T1000 (cell line): ENCODE results near the gene ZNF598.

ENCODE experiments used
- DNase-seq: peaks from one replicate; lab custom pipeline; 2025; ENCODE audit warnings: mixed read lengths; lab: John Stamatoyannopoulos, UW

Gene ZNF598

DNA sequence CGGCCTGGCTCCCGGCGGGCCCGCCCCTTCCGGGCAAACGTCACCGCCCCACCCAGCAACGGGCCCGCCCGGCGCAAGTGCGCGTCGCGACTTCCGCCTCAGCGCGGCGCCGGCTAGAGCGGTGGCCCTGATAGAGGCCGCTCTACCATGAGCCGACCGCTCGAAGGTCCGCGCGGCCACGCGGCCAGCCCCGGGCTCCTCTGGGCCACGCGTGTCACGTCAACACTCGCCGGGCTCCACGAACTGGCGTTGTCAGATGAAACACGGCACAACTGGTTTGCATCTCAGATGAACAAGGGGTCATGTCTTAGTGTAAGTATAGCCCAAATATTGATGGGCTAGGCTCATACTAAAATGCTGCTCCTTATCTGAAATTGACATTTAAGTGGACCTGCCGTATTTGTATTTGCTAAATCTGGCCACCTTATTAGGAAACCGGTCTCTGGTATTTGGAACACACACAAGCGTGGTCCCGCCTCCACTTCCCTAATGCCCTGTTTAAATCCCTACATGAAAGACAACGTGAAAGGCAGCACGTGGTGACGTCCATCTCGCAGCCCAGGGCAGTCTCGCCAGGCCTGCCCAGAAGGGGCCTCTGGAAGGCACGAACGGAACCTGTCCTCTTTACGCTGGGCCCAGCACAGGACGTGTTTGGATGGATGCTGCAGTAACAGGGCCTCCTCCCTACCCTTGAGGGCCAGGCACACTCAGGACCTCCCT is at the start of gene ZNF598:
Gene ZNF598, minus strand, starts transcription at position 31 of the 720 bp plus-strand sequence.
- peak; percentile 66 for DNase-seq

GRCh38 chr16:2058872-2059271 is 49.3 kb upstream of the ZNF598 start:
- no peak for DNase-seq

DNA sequence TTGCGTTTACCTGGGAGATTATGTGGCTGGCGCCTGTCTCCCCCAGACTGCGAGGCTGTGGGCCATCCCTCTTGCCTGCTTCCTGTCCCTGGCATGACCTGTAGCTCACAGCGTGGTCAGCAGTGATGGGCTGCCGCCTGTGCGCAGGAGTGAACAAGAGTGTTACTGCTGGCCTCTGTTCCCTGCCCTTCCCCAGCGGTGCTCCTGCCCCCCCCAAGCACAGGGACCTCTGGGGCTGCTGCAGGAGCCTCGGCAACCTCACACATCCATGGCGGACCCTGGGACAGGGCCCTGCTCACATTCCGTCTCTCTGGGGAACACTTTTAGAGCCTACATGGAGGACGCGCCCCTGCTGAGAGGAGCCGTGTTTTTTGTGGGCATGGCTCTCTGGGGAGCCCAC is 48.8 kb upstream of the ZNF598 start:
- DNase-seq: no peak

DNA sequence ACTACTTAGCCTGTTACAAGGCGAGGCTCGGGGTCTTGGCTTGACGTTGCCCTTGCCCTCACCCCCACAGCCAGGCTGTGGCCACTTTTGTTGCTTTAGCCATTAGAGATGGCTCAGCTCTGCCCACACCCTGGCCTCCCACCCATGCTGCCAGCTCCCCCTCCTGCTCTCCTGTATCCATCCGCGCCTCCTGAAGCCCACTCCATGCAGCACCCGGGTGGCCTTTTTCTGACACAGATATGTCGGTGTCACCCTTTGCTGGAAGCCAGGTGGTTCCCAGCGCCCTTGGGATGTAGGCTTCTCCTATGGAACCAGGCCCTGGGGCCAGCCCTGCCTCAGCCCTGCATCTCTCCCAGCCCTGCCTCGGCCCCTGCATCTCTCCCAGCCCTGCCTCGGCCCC is 47.8 kb upstream of the ZNF598 start:
- DNase-seq: no peak

DNA sequence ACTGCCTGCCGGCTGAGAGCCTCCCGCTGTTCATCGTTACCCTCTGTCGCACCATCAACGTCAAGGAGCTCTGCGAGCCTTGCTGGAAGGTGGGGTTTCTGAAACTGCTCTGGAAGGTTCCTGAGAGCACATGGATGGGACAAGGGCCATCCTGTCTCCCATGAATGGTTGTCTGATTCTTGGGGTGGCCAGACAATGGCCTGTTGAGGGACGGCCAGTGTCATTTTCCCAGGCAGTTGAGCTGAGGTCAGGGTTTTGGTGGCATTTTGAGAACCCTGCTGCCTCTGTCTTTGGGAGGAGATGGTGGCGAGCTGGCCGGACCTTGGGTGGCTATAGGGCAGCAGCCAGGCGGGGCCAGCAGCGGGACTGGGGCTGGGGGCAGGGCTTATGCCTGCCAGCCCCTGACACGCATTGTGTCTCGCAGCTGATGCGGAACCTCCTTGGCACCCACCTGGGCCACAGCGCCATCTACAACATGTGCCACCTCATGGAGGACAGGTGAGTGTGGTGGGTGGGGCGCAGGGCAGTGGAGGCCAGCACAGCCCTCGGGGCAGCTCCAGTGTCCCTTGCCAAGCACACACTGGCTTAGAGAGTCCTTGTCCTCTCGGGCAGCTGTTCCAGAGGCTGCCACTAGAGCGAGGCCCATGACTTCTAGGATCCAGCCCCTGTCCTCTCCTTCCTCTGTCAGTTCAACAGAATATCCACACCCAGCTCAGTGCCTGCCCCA is 47.2 kb upstream of the ZNF598 start:
- no peak for DNase-seq

DNA sequence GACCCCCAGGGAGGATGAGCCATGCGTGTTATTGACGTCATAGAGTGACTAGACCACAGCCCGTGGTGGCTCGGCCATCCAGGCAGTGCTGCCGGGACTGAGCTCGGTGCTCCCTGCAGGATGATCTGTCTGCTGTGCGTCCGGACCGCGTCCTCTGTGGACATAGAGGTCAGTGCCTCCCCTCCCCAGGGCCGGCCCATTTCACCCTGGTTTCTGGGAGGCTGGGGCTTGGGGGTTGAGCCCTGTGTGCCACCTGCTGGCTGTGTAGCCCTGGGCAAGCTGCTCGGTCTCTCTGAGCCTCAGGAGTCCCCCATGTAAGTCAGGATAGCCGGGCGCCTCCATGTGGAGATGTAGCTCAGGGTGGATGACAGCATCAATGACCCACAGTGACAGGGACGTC is 46.5 kb upstream of the ZNF598 start:
- no peak for DNase-seq

DNA sequence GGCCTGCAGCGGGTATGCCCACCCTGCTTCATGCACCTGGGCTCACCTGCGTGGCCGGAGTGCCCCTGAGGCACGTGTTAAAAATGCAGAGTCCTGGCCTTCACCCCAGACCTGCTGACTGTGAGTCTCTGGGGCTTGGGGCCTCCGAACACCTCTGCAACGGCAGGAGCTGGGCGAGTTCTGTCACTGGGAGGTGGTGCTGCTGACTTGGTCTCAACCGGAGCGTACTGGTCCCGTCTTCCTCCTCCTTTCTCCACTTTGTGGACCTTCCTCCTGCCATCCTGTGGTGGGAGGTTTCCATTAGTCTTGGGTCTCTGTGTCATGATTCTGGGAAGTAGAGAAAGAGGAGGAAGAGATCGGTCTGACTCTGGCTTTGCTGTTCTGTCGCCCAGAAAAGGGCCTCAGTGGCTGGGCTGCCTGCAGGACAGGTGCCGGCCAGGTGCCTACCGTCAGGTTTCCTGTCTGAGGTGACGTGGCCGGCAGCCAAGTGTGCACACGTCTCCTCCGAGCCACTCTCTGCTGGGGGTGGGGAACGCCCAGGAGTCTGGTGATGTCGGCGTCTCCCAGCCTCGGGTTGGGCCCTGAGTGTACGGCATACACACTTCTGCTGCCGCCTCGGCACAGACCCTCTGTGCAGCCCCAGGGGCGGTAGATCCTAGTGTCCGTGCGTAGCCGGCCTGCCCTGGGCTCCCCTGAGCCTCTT is 45.1 kb upstream of the ZNF598 start:
- no peak for DNase-seq

DNA sequence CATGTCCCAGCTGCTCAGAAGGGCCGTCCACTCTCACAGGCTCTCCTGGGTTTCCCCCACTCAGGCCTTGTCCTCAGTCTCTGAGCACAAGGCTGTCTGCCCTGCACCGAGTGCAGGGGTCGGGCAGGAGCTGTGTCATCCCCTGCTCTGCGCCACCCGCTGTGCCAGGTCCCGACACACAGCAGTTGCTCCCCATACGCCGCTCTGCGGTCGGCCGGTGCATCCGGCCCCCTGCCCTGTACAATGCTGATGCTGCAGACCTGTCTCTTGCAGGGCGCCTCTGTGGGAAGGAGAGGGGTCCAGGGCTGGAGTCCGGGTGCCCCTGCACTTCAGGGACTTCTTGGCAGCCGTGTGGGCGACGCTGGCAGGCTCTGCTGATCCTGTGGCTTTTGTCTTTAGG is 44.3 kb upstream of the ZNF598 start:
- DNase-seq: no peak

- no peak for DNase-seq
Measured at GRCh38 chr16:2053211-2053610, 43.6 kb upstream of the ZNF598 start.

- no peak for DNase-seq
Measured at GRCh38 chr16:2048116-2048543, 38.5 kb upstream of the ZNF598 start.

- peak; percentile 95 for DNase-seq
Measured at GRCh38 chr16:2047330-2048115, 37.9 kb upstream of the ZNF598 start, which contains the start of the genes NTHL1 and TSC2. TSS of gene NTHL1 (minus strand) at chr16:2047834. CDS start at chr16:2047823, 11 bp downstream. TSS of gene TSC2 (plus strand) at chr16:2047985. CDS start at chr16:2048616, 631 bp downstream.

DNA sequence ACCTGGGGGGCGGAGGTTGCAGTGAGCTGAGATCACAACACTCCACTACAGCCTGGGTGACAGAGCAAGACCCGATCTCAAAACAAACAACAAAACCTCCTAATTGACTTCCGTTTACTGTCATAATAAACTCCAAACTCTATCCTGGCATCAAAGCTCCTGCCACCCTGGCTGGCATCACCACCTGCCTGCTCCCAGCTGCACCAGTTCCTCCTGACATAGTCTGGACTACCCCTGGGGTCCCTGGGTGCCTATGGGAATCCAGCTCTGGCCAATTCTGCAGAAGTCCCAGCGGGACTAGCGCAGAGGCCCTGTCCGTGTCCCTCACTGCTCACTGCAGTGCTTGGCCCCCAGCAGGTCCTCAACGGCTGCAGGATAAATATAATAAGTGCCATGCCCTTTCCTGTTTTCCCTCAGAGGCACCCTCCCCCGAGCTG is 37.3 kb upstream of the ZNF598 start:
- DNase-seq: no peak

GRCh38 chr16:2045965-2046892 is 36.6 kb upstream of the ZNF598 start:
- no peak for DNase-seq

- DNase-seq: no peak
Measured at GRCh38 chr16:2044541-2044940, 34.9 kb upstream of the ZNF598 start.

DNA sequence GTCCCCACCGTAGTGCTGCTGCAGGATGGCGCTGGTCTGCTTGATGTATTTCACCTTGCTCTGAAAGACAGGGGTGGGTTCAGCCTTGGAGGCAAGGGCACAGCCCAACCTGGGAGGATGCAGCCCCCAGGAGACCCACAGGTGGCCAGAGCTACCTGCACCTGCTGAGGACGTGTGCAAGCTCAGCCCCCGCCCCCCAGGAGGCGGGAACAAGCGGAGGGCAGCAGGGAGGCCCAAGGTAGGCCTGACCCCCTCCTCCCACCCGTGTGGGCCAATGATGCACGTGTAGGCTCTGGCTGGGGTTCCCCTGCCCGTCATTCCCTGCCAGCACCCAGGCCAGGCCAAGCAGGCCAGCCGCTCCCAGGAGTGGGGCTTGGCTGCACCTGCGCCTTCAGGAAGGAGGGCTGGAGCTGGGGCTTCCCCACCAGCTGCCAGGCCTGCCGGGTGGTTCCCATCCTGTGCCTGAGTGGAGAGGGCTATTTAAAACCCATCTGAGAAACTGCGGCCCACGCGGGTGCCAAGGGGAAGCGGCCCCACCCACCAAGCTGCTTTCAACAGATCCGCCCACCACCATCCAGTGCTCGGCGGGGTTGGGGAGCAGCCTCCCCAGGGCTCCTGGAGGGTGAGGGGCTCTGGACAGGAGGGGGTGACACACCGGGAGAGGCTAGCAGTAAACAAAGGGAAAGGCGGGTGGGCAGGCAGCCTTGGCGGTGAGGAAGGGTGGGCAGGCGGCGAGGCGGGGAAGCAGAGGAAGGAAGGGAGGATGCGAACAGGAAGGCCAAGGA is 34.2 kb upstream of the ZNF598 start:
- DNase-seq: no peak

DNA sequence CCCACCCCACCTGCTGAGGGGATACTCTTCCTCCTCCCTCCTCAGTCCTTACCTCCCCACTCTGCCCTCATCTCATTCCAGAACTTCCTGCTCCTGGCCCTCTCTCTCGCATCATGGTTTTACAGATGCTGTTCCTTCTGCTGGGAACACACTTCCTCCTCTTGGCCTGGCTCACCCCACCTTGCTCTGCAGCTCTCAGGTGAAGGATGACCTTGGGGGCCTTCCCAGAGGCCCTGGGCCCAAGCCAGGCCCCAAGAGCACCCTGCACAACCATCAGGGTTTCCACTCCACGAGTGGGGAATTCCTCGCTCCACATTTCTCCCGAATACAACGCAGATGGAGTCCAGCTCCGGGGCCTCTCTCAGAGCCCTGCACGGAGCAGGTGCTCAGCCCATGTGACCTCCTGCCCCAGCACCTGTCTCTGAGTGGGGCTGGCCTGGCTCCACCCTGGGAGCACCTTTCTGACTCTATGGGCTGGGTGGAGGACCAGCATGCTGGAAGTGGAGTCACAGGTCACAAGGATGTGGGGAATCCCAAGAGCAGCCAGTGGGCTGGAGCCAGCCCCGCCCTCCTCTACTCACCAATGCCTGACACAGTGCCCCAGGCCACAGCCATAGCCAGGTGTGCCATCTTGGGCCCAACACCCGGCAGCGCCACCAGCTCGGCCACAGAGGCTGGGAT is 33.5 kb upstream of the ZNF598 start:
- DNase-seq: no peak

- no peak for DNase-seq
Measured at GRCh38 chr16:2042171-2042985, 32.8 kb upstream of the ZNF598 start.

DNA sequence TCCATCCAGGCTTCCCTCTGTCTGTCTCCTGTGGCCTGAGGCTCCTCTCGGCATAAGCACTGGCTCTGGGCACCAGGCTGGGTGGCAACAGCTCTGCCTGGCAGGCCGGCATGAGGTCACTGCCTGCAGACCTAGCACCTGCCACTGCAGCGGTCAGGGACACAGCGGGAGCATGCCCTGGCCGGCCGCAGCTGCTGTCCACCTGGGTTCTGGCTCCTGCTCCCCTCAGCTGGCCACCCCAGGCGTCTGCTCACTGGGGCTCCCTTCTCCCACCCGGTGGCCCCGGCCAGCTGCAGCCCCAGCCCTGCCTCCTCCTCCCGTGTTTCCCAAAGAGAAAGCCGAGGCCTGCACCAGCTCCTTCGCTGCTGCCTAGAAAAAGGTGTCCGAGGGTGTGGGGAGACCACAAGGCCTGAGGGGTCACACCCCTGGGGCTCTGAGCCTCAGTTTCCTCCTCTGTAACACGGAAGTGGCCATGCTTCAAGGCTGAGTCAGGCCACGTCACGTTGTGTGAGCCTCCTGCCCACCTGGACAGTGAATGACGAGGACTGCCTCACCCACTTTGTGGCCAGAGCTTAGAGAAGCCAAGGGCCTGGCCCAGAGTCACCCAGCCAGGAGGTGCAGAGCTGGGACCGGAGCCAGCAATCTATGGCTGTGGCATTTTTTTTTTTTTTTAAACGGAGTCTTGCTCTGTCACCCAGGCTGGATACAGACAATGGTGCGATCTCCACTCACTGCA is 31.3 kb upstream of the ZNF598 start:
- DNase-seq: no peak
